Activated CD8-positive, alpha-beta T cell treated with anti-CD3 and anti-CD28 coated beads for 36 hours (primary cell): ENCODE data around the gene ZNF385A. TPM values are rescaled to one million over a fixed set of nuclear protein-coding genes. Genes with fewer than 3 reads are reported as not detected.

Experiments used
- ATAC-seq: fragments of 200-7000 bp; cut with Tn5 transposase; one replicate; pipeline ENCODE4 v1.10.0; 2021; ENCODE audit warnings: mild to moderate bottlenecking, moderate library complexity
- CTCF ChIA-PET: fragments of 350-600 bp; sonication (Branson Sonifier 250); formaldehyde crosslinking; loops from one replicate; lab custom pipeline; 2021; ENCODE audit warnings: antibody characterized with exemption; lab: Charles Lee
- POLR2A ChIA-PET: fragments of 350-600 bp; sonication (Branson Sonifier 250); formaldehyde crosslinking; loops from one replicate; lab custom pipeline; 2021; ENCODE audit warnings: antibody characterized with exemption; lab: Charles Lee
- DNase-seq: peaks from one replicate; pipeline ENCODE4 v3.0.0-alpha.2; 2020
- H3K27ac Mint-ChIP-seq: one replicate; pipeline ENCODE4 v1.8.0; 2021; ENCODE audit warnings: mild to moderate bottlenecking, mixed read lengths
- H3K27me3 Mint-ChIP-seq: one replicate; pipeline ENCODE4 v1.8.0; 2021; ENCODE audit warnings: mixed read lengths
- H3K36me3 Mint-ChIP-seq: one replicate; pipeline ENCODE4 v1.8.0; 2021; ENCODE audit warnings: low read depth, mixed read lengths
- H3K4me1 Mint-ChIP-seq: one replicate; pipeline ENCODE4 v1.8.0; 2021; ENCODE audit warnings: low read depth, mixed read lengths
- H3K4me3 Mint-ChIP-seq: one replicate; pipeline ENCODE4 v1.8.0; 2021; ENCODE audit warnings: mild to moderate bottlenecking, moderate library complexity, mixed read lengths
- H3K9me3 Mint-ChIP-seq: one replicate; pipeline ENCODE4 v1.8.0; 2021; ENCODE audit warnings: mixed read lengths
- CTCF ChIP-seq: fragments of 200-600 bp; IDR thresholded peaks from one replicate; pipeline ENCODE4 v1.8.0; 2022; ENCODE audit warnings: antibody characterized with exemption, mild to moderate bottlenecking
- intact Hi-C: fragments of 100-400 bp; cut with micrococcal nuclease; formaldehyde crosslinking; loops from one replicate; pipeline ENCODE4 v1.10.0; 2022
- total RNA-seq, 2 experiments: library from RNA; stranded (reverse); gene quantifications; one replicate each; pipeline ENCODE4 v1.2.3, GENCODE V29; 2021

The ZNF385A gene
- total RNA-seq, 2 experiments from 2014 or later, result 1.1 to 2.5 TPM

GRCh38 chr12:54389134-54389508 lies 4.6 kb upstream of the ZNF385A start:
- H3K4me1 Mint-ChIP-seq, result peaks cover 21% of the 10 kb centered on the region
- H3K9me3 Mint-ChIP-seq, result no peaks in the 10 kb centered on the region
- no peak overlapping the region for H3K4me3 Mint-ChIP-seq
- H3K27me3 Mint-ChIP-seq, result no peaks in the 10 kb centered on the region
- DNase-seq (no peak), ATAC-seq (no peak)
- no peaks in the 10 kb centered on the region for H3K36me3 Mint-ChIP-seq
- H3K27ac Mint-ChIP-seq, result no peak overlapping the region
- ChIA-PET CTCF (interaction anchor here (2.2 kb wide), 1 partner anchor 10 kb away, joined by 7 read pairs; no protein-coding TSS in a partner anchor), POLR2A (interaction anchor here (0.6 to 1.3 kb wide), 2 partner anchors 9 to 105 kb away, joined by 3 to 4 read pairs; no protein-coding TSS in a partner anchor)
- no peak for TF ChIP-seq CTCF
- intact Hi-C loops, result no loop called here

- ChIA-PET CTCF (interaction anchor here (0.9 to 2.7 kb wide), 10 partner anchors 9 to 82 kb away, joined by 3 to 24 read pairs (median 4); no protein-coding TSS in a partner anchor), POLR2A (interaction anchor here (0.6 kb wide), 3 partner anchors 9 to 100 kb away, joined by 3 read pairs; no protein-coding TSS in a partner anchor)
- intact Hi-C loops, result no loop called here
- Mint-ChIP-seq H3K27ac (no peak overlapping the region), H3K27me3 (no peaks in the 10 kb centered on the region), H3K4me1 (peaks cover 15% of the 10 kb centered on the region), H3K9me3 (no peaks in the 10 kb centered on the region), H3K4me3 (no peak overlapping the region), H3K36me3 (no peaks in the 10 kb centered on the region)
- no peak for TF ChIP-seq CTCF
- DNase-seq (no peak), ATAC-seq (no peak)
Observed at GRCh38 chr12:54388237-54389133, 4.0 kb upstream of the ZNF385A start.

GRCh38 chr12:54387114-54387467 lies 2.6 kb upstream of the ZNF385A start:
- ChIA-PET CTCF (interaction anchor here (1.0 to 2.7 kb wide), 11 partner anchors 8 to 167 kb away, joined by 3 to 24 read pairs (median 4); partner anchors contain the start of gene COPZ1), POLR2A (no interaction called here)
- H3K9me3 Mint-ChIP-seq, result no peaks in the 10 kb centered on the region
- H3K36me3 Mint-ChIP-seq, result no peaks in the 10 kb centered on the region
- ATAC-seq (no peak), DNase-seq (no peak)
- peaks cover 16% of the 10 kb centered on the region for H3K4me1 Mint-ChIP-seq
- no peaks in the 10 kb centered on the region for H3K27me3 Mint-ChIP-seq
- H3K4me3 Mint-ChIP-seq, result no peak overlapping the region
- no peak overlapping the region for H3K27ac Mint-ChIP-seq
- TF ChIP-seq CTCF, result no peak
- intact Hi-C loops, result no loop called here

GRCh38 chr12:54386403-54387113 lies 2.0 kb upstream of the ZNF385A start:
- DNase-seq (no peak), ATAC-seq (no peak)
- ChIA-PET POLR2A (interaction anchor here (0.7 to 1.1 kb wide), 2 partner anchors 25 to 98 kb away, joined by 3 read pairs; no protein-coding TSS in a partner anchor), CTCF (interaction anchor here (1.0 to 2.7 kb wide), 10 partner anchors 13 to 167 kb away, joined by 3 to 24 read pairs (median 4); partner anchors contain the start of gene COPZ1)
- no peaks in the 10 kb centered on the region for H3K36me3 Mint-ChIP-seq
- intact Hi-C loops, result no loop called here
- TF ChIP-seq CTCF, result no peak
- H3K27me3 Mint-ChIP-seq, result no peaks in the 10 kb centered on the region
- no peak overlapping the region for H3K4me3 Mint-ChIP-seq
- peaks cover 12% of the 10 kb centered on the region for H3K4me1 Mint-ChIP-seq
- H3K9me3 Mint-ChIP-seq, result no peaks in the 10 kb centered on the region
- H3K27ac Mint-ChIP-seq, result no peak overlapping the region
